Right cardiac atrium (tissue), 5 donors: Measurements from ENCODE around the gene NLN. TPM values are rescaled to one million over a fixed set of nuclear protein-coding genes. Genes with fewer than 3 reads are reported as not detected.

Source experiments
- ATAC-seq, 2 donors: fragments of 200-7000 bp; cut with Tn5 transposase; one replicate each; pipeline versions ENCODE4 v1.8.0 to v1.9.1; 2020; ENCODE audit warnings: moderate library complexity in 2 of 2, mild to moderate bottlenecking in 1 of 2
- DNase-seq, 3 donors: peaks; one replicate each; pipeline ENCODE4 v3.0.0-alpha.2; 2020
- H3K27ac ChIP-seq: one replicate; pipeline ENCODE4 v1.5.1; 2013; ENCODE audit warnings: mild to moderate bottlenecking, low read length, control low read depth, moderate library complexity
- H3K27me3 ChIP-seq: one replicate; pipeline ENCODE4 v1.6.1; 2013; ENCODE audit not compliant: control insufficient read depth, insufficient read depth
- H3K4me1 ChIP-seq: one replicate; pipeline ENCODE4 v1.6.1; 2013; ENCODE audit warnings: low read length; ENCODE audit not compliant: control insufficient read depth, insufficient read depth
- H3K4me3 ChIP-seq: one replicate; pipeline ENCODE4 v1.5.1; 2013; ENCODE audit warnings: low read length, control low read depth
- H3K9me3 ChIP-seq: one replicate; pipeline ENCODE4 v1.6.1; 2013; ENCODE audit warnings: low read length; ENCODE audit not compliant: control insufficient read depth
- WGBS: extraction: QIAGEN DNeasy Blood & Tissue Kit; methylation state at CpG from one replicate; pipeline ENCODE4 v1.1.7; 2013; 5-methylcytosine and 5-hydroxymethylcytosine counted together
- intact Hi-C, 4 donors: fragments of 100-400 bp; cut with DNase I; formaldehyde crosslinking; loops; one replicate each; pipeline versions ENCODE4 v1.11.0 to v1.14.0; 2022 to 2023
- polyA plus RNA-seq: library from polyadenylated mRNA; stranded (reverse); fragments of 200-250 nt; gene quantifications from one replicate; pipeline ENCODE4 v1.2.3, GENCODE V29; 2013
- total RNA-seq, 4 donors: library from RNA; stranded (reverse); fragmentation: NEBNext Ultra II Directional; extraction: Animal tissue kit (Norgen Biotek cat#: 25700); gene quantifications; one replicate each; pipeline ENCODE4 v1.2.1, GENCODE V29; 2021
- donor health status: healthy with polysubstance abuse.
- donor health status: DM: no; HTN: yes; CAD: no.
- donor health status: DM: no; HTN: no; CAD: no.
- donor health status: DM: no; HTN: yes; CAD: no; lungs with severe emphysema.
- donor health status: DM: yes; HTN: yes; CAD: no.

The NLN gene
- total and polyA plus RNA-seq, 5 donors = 2.3 to 11.9 (median 11.1) TPM

GRCh38 chr5:65874241-65874640 is 152.2 kb downstream of the NLN start:
- WGBS = 72% methylated on average over 3 of the region's 3 CpGs
- Histone ChIP-seq H3K27me3 (no peaks in the 10 kb centered on the region), H3K9me3 (no peaks in the 10 kb centered on the region), H3K4me1 (no peaks in the 10 kb centered on the region), H3K4me3 (no peak overlapping the region), H3K27ac (no peak overlapping the region)
- intact Hi-C loops = no loop called here
- ATAC-seq = no peak
- no peak for DNase-seq

- no peak for ATAC-seq
- no peak overlapping the region for H3K27ac ChIP-seq
- no peaks in the 10 kb centered on the region for H3K27me3 ChIP-seq
- H3K9me3 ChIP-seq = no peaks in the 10 kb centered on the region
- H3K4me3 ChIP-seq = no peak overlapping the region
- H3K4me1 ChIP-seq = no peaks in the 10 kb centered on the region
- DNase-seq = no peak
- intact Hi-C loops = no loop called here
These were observed 154.5 kb downstream of the NLN start for GRCh38 chr5:65876496-65876895.

GRCh38 chr5:65876970-65877369 is 155.0 kb downstream of the NLN start:
- H3K9me3 ChIP-seq = no peaks in the 10 kb centered on the region
- DNase-seq (no peak), ATAC-seq (no peak)
- no peak overlapping the region for H3K4me3 ChIP-seq
- intact Hi-C loops = no loop called here
- H3K27me3 ChIP-seq = no peaks in the 10 kb centered on the region
- no peaks in the 10 kb centered on the region for H3K4me1 ChIP-seq
- 79% methylated on average over 4 of the region's 4 CpGs for whole genome bisulfite sequencing
- no peak overlapping the region for H3K27ac ChIP-seq

Other genes starting within 250 kb of the NLN start
- 1 to 10 TPM in 3 of 4 donors, under 1 TPM in 1; 0.86 to 1.8 (median 1.1) TPM for gene ADAMTS6, start 240.3 kb upstream of the NLN start, total RNA-seq
- gene ADAMTS6, start 240.3 kb upstream of the NLN start, polyA plus RNA-seq = 0.29 TPM
- gene CENPK, start 159.0 kb upstream of the NLN start, total RNA-seq = 1 to 10 TPM in 1 of 4 donors, under 1 TPM in 3; 0.28 to 1.1 (median 0.87) TPM
- gene CENPK, start 159.0 kb upstream of the NLN start, polyA plus RNA-seq = 0.34 TPM
- 10 to 100 TPM; 19.8 to 23.1 (median 20.9) TPM for gene PPWD1, start 158.9 kb upstream of the NLN start, total RNA-seq
- gene PPWD1, start 158.9 kb upstream of the NLN start, polyA plus RNA-seq = 14.5 TPM
- 10 to 100 TPM; 14.0 to 19.1 (median 18.5) TPM for gene TRIM23, start 97.9 kb upstream of the NLN start, total RNA-seq
- gene TRIM23, start 97.9 kb upstream of the NLN start, polyA plus RNA-seq = 6.5 TPM
- 1 to 10 TPM; 1.5 to 2.4 (median 2.1) TPM for gene SHLD3, start 97.2 kb upstream of the NLN start, total RNA-seq
- gene SHLD3, start 97.2 kb upstream of the NLN start, polyA plus RNA-seq = 2.6 TPM
- gene TRAPPC13, start 97.2 kb upstream of the NLN start, total RNA-seq = 10 to 100 TPM; 20.8 to 23.9 (median 21.8) TPM
- 14.6 TPM for gene TRAPPC13, start 97.2 kb upstream of the NLN start, polyA plus RNA-seq
- gene SGTB, start 96 bp upstream of the NLN start, total RNA-seq = 10 to 100 TPM in 1 of 4 donors, 1 to 10 TPM in 3; 8.7 to 10.2 (median 9.4) TPM
- gene SGTB, start 96 bp upstream of the NLN start, polyA plus RNA-seq = 2.6 TPM
- 10 to 100 TPM; 42.3 to 47.9 (median 43.3) TPM for gene ERBIN, start 204.4 kb downstream of the NLN start, total RNA-seq
- 11.8 TPM for gene ERBIN, start 204.4 kb downstream of the NLN start, polyA plus RNA-seq